ENCODE results near the gene FLOT1.
"Not testable (repeated sequence)": the region's sequence is repeated elsewhere in the genome, so short reads cannot be mapped to it uniquely, and the experiment has no call there.

FLOT1 gene

DNA sequence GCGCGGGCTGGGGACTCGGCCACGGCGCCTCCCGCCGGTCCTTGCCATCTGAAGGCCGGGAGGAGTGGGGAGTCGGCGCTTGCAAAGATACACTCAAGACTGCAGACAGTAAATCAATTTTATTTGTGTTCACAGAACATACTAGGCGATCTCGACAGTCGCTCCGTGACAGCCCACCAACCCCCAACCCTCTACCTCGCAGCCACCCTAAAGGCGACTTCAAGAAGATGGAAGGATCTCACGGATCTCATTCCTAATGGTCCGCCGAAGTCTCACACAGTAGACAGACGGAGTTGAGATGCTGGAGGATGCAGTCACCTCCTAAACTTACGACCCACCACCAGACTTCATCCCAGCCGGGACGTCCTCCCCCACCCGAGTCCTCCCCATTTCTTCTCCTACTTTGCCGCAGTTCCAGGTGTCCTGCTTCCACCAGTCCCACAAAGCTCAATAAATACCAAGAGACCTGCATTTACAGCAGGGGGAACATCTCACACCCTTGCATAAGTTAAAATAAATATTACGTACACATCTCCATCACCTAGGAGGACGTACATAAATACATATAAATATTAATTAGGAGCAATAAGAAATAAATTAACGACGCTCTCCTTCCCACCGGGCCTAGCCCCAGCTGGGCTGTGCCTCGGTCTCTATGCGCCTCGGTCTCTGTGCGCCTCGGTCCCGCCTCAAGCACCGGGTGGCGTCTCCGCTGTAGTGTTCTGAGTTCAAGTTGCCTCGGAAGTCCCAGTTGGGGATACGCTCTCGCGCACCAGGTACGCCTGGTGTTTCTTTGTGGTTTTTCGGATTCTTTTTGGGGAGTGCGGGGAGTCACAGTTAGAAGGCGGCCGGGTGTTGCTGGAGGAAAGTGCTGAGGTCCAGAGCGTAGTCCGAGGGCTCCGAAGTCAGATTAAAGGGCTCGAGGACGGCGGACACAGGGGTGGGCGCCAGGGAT lies 889 bp upstream of the FLOT1 start:
- no peak for DNase-seq

DNA sequence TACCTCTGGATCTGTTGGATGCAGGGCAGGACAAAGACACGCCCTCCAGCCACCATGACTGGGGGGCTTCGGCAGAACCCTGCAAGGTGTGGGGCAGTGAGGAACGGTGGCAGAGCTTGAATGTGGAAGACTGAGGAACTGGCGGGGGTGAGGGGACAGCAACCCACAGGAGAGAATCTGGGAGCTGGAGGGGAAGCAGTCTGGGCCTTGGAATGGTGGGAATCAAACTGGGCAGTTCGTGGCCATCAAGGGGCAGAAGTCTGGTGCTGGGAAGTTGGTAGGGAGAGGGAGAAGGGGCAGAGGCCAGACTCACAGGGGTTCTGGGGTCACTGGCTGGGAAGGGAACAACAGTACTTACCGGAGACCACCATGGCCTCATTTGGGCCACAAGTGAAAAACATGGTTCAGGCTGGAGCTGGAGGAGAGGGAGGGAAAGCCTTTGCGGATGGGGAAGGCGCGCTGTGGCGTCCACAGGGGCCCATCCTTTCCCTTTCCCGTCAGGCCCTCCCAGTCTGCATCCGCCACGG lies 635 bp downstream of the FLOT1 start:
- DNase-seq, result no peak

DNA sequence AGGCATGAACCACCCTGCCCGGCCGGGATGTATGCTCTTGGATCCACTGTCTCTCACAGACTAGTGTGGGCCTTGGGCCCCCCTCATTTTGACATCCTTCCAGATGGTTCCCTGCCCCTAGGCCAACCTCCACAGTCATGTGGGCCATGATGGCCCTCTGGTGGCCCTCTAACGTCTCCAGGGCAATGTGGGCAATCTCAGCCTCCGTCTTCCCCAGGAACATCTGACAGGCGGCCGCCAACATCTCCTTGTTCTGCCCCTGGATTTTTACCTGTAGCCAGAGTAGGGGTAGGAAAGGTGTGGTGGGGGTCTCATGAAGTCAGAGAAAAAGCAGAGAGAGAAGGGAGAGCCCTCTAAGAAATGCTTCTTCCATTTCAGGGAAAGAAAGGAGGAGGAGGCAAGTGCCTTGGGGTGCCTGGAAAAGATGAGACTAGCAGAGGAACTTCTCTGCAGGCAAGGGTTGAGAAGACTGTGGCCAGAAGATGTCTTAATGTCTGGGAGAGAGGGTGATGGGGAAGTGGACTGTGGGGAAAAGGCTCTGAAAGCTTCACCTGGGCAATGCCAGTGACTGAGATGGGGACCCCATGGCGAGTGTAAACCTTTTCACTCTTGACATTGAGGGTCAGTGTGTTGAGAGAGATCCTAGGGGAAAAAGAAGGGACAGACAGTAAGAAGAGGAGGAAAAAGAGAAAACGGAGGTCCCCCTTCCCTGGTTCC lies 1.3 kb downstream of the FLOT1 start:
- no peak for DNase-seq

DNA sequence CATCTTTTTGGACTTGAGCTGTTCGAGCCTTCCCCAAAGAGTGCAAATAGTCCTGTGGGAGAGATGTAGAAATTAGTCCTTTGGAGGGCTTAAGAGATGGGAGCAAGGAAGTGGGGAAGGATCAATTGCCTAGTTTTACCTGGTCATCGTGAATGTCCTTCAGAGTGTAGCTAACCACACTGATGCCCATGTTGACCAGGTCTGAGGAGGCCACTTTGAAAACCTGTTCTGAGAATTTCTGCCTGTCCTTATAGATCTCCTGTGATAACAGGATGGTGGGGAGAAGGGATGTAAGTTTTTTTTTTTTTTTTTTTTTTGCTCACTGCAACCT lies 2.0 kb downstream of the FLOT1 start:
- DNase-seq, result no peak

DNA sequence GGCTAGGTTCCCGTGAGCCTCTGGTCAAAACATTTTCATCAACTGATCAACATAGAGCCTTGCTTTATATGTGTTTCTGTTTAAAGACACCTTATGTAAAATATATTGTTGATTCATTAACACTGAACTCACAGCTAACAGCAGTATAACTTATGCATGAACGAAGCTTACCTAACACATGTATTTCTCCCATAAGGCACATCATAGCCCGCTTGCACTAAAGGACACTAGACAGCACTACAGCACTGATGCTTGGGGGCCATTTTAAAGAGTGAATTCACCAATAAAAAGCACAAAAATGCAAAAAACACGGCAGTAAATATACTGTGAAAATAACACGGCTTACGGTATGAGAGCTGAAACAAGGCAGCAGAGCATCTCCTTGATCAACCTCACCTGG lies 4.0 kb downstream of the FLOT1 start:
- no peak for DNase-seq

DNA sequence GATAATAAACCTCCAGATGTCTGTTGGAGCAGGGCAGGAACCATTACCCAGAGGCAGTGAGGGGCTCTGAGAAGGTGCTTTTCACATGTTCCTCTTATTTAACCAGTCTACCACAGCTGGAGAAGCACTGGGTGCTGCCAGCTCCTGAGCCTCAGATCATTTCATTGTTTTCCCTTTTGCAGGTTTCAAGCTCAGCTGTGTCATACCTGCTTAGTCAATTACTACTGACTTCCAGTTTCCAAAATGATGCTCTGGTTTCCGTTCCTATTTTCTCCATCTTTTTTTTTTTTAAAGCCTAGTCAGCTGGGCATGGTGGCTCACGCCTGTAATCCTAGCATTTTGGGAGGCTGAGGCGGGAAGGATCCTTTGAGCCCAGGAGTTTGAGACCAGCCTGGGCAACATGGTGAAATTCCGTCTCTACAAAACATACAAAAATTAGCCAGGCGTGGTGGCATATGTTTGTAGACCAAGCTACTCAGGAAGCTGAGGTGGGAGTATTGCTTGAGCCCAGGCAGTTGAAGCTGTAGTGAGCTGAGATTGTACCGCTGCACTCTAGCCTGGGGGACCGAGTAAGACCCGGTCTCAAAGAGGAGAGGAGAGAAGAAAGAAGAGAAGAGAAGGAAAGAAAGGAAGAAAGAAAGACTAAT lies 6.7 kb downstream of the FLOT1 start:
- DNase-seq, result no peak

DNA sequence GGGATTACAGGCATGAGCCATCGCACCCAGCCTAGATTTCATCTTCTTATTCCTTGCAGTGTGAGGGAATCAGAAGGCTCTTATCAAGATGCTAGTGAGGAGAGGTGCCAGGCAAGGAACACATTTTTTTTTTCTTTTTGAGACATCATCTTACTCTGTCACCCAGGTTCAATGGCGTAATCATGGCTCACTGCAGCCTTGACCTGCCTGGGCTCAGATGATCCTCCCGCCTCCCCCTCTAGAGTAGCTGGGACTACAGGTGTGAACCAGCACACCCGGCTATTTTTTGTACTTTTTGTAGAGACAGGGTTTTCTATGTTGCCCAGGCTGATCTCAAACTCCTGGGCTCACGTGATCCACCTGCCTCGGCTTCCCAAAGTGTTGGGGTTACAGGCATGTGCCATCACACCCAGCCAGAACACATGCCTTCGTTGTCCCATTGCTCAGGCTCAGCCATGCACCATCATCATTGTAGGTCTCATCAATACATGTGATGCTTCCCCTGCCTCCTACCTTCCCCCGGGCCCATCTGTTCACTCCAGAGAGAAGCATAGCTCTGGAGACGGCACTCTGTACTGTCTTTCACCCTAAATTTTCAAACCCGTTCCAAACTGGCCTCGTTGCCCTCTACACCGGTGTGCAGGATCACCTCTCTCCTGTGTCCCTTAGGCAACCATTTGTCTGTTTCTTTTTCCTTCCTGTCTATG lies 10.1 kb downstream of the FLOT1 start:
- no peak for DNase-seq

DNA sequence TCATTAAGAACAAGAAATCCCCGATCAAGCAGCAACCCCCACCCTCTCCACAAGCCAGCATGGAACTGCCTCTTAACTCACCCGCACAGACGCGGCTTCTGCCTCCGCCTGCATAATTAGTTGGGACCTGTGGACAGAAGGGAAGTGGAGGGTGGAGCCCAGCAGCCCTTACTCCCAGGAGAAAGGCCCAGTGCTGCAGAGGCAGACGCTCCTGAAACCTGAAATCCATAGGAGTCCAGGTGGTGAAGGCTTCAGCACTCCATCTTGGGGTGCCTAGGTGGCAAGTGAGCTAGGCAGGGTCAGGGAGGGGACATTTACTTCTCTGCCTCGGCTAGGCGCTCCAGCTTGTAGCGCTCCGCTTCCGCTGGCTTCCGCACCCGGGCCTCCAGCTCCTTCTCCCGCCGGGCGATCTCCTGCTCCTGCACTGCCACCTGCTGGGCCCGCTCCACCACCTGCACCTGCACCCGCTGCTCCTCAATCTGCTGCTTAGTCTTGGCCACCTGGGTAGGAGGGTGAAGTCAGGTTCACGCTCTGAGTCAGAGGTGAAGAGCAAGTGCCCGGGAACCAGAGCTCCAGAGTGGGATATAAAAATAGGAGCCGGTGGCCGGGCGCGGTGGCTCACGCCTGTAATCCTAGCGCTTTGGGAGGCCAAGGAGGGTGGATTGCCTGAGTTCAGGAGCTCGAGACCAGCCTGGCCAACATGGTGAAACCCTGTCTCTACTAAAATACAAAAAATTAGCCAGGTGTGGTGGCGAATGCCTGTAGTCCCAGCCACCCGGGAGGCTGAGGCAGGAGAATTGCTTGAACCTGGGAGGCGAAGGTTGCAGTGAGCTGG lies 11.7 kb downstream of the FLOT1 start:
- no peak for DNase-seq

DNA sequence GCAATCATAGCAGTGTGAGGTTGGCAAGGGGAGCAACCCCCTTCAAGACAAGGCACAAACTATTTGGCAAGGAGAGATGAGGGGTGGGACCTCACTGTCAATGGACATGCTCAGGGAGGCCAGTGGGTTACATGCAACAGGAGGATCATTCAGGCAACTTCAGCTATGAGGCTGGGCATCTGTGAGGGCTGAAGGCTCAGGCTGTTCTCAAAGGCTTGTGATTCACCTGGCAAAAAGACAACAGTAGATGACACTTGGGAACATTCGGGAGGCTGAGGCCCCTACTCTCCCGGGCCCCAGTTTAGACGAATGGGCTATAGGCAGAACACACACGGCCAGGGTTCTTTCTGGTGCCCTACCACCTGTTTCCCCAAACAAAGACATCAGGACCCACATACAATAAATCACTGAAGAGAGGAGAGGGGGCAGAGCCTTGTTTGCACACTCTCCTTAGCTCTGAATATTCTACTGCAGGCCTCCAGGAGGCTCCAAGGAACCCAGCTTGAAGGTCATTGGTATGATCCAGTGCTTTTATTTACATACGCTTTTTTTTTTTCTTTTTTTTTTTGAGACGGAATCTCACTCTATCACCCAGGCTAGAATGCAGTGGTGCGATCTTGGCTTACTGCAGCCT lies 14.4 kb downstream of the FLOT1 start:
- DNase-seq, result no peak

DNA sequence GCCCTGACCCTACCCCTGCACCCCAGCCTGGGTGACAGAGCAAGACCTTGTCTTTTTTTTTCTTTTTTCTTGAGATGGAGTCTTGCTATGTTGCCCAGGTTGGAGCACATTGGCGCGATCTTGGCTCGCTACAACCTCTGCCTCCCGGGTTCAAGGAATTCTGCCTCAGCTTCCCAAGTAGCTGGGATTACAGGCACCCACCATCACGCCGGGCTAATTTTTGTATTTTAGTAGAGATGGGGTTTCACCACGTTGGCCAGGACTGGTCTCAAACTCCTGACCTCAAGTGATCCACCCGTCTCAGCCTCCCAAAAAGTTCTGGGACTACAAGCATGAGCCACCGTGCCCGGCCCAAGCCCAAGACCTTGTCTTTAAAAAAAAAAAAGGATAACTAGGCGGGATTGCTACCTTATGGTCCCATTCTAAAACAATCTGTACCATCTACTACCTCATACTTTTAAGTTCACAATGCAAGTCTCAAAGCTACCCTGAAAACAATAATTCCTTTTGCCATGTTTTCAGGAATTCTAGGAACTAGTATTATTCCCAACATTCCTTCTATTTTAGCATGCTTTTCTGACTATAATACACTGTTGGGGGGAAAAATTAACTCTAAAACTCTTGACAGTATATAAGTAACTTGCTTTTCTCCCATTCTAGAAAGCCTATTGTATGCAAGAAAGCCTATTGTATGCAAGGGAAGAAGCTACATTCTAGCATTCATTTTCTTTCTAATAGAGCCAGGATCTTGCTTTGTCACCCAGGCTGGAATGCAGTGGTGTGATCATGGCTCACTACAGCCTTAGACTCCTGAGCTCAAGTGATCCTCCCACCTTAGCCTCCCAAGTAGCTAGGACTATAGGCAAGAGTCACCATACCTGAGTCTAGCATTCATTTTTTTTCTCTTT lies 15.7 kb downstream of the FLOT1 start:
- no peak for DNase-seq

DNA sequence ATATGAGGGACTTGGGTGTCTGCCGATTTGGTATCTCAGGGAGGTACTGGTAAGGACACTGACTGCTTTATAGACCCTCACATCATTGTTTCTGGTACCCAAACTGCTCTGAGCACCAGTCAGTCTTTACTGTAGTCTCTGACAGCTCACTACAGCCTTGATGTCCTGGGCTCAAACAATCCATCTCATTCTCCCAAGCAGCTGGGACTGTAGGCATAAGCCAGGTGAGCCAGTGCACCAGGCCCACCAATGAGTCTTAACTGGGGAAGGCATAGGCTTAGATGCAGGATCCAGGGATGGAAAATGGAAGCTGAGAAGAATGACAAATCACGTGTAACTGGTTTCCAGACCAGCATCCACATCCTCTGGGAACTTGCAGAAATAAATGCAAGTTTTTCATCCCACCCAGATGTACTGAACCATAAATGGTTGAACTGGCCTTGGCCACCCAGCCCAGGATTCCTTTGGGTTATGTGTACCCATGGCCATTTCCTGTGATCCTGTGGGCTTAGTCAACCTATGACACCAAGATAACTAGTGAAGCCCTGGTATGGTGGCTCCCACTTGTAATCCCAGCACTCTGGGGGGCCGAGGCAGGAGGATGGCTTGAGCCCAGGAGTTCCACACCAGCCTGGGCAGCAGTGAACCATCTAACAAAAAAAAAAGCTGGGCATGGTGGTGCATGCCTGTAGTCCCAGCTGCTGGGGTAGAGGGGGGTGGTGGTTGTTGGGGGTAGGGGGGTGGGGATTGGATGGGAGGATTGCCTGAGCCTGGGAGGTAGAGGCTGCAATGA lies 16.6 kb downstream of the FLOT1 start:
- DNase-seq, result no peak

DNA sequence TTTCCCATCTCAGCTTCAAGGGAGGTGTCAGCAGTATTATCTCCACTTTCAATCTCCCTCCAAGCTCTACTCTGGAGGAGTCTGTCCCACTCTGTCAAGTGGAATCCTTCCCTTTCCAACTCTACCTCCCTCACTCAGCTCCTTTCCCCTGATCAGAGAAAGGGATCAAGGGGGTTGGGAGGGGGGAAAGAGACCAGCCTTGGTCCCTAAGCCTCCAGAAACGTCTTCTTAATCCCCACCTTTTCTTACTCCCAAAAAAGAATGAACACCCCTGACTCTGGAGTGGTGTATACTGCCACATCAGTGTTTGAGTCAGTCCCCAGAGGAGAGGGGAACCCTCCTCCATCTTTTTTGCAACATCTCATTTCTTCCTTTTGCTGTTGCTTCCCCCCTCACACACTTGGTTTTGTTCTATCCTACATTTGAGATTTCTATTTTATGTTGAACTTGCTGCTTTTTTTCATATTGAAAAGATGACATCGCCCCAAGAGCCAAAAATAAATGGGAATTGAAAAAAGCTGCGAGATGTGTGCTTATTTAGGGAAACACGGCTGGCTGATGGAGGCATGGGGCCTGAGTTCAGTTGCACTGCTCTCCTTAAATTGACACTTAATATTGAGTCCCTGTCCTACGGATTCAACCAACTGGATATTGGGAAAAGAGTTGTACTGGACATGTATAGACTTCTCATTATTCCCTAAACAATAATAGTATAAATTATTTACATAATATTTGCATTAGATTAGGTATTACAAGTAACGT lies 17.4 kb downstream of the FLOT1 start:
- no peak for DNase-seq

DNA sequence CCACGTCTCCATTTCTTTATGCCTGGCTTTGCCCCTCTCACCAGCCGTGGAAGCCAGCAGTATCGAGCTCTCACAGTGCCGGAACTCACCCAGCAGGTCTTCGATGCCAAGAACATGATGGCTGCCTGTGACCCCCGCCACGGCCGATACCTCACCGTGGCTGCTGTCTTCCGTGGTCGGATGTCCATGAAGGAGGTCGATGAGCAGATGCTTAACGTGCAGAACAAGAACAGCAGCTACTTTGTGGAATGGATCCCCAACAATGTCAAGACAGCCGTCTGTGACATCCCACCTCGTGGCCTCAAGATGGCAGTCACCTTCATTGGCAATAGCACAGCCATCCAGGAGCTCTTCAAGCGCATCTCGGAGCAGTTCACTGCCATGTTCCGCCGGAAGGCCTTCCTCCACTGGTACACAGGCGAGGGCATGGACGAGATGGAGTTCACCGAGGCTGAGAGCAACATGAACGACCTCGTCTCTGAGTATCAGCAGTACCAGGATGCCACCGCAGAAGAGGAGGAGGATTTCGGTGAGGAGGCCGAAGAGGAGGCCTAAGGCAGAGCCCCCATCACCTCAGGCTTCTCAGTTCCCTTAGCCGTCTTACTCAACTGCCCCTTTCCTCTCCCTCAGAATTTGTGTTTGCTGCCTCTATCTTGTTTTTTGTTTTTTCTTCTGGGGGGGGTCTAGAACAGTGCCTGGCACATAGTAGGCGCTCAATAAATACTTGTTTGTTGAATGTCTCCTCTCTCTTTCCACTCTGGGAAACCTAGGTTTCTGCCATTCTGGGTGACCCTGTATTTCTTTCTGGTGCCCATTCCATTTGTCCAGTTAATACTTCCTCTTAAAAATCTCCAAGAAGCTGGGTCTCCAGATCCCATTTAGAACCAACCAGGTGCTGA lies 18.4 kb downstream of the FLOT1 start:
- not testable (repeated sequence) for DNase-seq

DNA sequence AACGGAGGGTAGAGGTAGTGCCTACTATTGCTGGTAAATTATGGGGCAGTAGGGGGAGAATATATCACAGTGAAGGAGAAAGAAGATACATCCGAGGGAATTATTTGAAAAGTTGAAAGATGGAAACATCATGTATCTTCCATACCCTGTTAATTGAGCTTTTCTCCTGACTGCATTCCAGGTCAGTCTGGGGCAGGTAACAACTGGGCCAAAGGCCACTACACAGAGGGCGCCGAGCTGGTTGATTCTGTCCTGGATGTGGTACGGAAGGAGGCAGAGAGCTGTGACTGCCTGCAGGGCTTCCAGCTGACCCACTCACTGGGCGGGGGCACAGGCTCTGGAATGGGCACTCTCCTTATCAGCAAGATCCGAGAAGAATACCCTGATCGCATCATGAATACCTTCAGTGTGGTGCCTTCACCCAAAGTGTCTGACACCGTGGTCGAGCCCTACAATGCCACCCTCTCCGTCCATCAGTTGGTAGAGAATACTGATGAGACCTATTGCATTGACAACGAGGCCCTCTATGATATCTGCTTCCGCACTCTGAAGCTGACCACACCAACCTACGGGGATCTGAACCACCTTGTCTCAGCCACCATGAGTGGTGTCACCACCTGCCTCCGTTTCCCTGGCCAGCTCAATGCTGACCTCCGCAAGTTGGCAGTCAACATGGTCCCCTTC lies 19.2 kb downstream of the FLOT1 start:
- not testable (repeated sequence) for DNase-seq

DNA sequence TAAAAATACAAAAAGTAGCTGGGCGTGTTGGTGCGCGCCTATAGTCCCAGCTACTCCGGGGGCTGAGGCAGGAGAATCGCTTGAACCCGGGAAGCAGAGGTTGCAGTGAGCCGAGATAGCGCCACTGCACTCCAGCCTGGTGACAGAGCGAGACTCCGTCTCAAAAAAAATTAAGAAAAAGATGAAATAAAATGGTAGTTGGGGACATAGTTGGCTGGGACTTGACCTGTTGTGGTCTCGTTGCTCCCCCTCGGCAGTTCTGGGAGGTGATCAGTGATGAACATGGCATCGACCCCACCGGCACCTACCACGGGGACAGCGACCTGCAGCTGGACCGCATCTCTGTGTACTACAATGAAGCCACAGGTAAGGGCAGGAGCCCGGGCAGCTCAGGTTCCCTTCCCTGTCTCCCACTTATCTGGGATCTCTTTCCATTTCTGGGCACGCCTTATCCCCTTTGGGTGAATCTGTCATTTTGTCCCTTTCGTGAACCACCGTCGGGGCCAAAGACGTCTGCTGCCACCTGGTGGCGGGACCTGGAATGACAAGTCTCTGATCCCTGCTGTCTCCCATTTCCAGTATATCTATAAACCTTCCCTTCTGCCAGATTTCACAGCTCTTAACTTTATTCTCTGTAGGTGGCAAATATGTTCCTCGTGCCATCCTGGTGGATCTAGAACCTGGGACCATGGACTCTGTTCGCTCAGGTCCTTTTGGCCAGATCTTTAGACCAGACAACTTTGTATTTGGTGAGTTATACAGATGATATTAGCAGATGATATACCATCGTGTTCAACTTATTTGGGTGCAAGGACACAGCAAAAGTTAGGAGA lies 20.0 kb downstream of the FLOT1 start:
- DNase-seq, result peak; percentile 53

DNA sequence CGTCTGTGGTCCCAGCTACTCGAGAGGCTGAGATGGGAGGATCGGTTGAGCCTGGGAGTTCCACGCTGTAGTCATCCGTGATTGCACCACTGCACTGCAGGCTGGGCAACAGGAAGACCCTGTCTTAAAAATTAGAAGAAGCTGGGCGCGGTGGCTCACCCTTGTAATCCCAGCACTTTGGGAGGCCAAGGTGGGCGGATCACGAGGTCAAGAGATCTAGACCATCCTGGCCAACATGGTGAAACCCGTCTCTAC lies 20.5 kb downstream of the FLOT1 start:
- DNase-seq, result not testable (repeated sequence)

All from NCI-H1048 (cell line).